ENCODE measurements around the gene KMT5C.

DNA sequence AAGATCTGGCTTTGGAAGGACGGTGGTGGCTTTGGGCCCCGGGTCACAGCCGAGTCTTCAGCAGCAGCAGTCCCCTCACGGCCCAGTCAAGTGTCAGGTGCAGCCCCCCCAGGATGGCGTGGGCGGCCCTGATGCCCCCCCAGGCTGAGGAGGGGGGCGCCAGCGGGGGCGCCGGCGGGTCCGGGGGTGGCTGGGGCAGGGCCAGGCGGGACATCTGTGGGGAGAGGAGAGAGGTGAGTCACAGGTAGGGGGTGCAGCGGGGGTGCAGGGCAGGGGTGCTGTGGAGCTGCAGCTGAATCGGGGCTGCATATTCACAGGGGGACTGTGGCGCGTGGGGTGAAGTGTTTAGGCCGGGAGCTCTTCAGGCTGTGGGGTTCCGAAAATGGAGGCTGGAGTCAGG, 26.3 kb downstream of the KMT5C start:
- TF ChIP-seq POLR2AphosphoS5 (IDR thresholded peaks at IDR 0.05) = no peak
- TF ChIP-seq EP300 (IDR thresholded peaks at IDR 0.05; ENCODE audit: low read depth) = no peak
